NT2/D1 (cell line): ENCODE measurements around the gene UNC5C.

Experiments
- SUZ12 ChIP-seq: IDR thresholded peaks from 2 replicates; pipeline ENCODE4 v1.6.1; 2011; ENCODE audit not compliant: insufficient read length, insufficient read depth; ENCODE audit errors: extremely low read depth
- YY1 ChIP-seq: IDR thresholded peaks from 2 replicates; pipeline ENCODE4 v1.6.1; 2011; ENCODE audit not compliant: insufficient read length, insufficient read depth
- ZNF274 ChIP-seq: IDR thresholded peaks from 2 replicates; pipeline ENCODE4 v1.6.1; 2011; ENCODE audit warnings: mild to moderate bottlenecking, low read depth, low read length

- TF ChIP-seq YY1 (no peak), SUZ12 (no peak), ZNF274 (no peak)
These were observed 355.2 kb downstream of the UNC5C start for GRCh38 chr4:95193391-95194224.
